ENCODE data around the gene ZSWIM5. TPM values are rescaled to one million over a fixed set of nuclear protein-coding genes. Genes with fewer than 3 reads are reported as not detected.
"Not testable (repeated sequence)": the region's sequence is repeated elsewhere in the genome, so short reads cannot be mapped to it uniquely, and the experiment has no call there.

ZSWIM5 gene
- total RNA-seq, 2 donors from 2014 or later = 8.8 to 12.3 TPM

GRCh38 chr1:45246760-45247159 lies 40.4 kb upstream of the ZSWIM5 start:
- no peak overlapping the region for H3K4me3 Mint-ChIP-seq
- 88 to 94% methylated on average over 2 of the region's 2 CpGs for WGBS, 2 experiments (ENCODE audit: insufficient coverage in 1 of 2, insufficient read length in 1 of 2)
- no peaks in the 10 kb centered on the region for H3K4me1 Mint-ChIP-seq
- no peak for TF ChIP-seq CTCF (conservative IDR thresholded peaks at IDR 0.05)
- Histone ChIP-seq H3K4me3 (ENCODE audit: low read length) (no peak overlapping the region), H3K9me3 (ENCODE audit: control insufficient read depth, low read length) (peaks cover 20% of the 10 kb centered on the region), H3K9ac (ENCODE audit: extremely low read depth, low read length, poor library complexity, severe bottlenecking) (no peak overlapping the region), H3K27ac (ENCODE audit: low read depth, low read length) (no peak overlapping the region), H3K36me3 (ENCODE audit: control insufficient read depth, insufficient read depth, low read length) (no peaks in the 10 kb centered on the region), H3K4me1 (ENCODE audit: control insufficient read depth, insufficient read depth, low read length) (no peaks in the 10 kb centered on the region), H3K27me3 (ENCODE audit: control insufficient read depth, insufficient read depth, low read length, poor library complexity, severe bottlenecking) (no peaks in the 10 kb centered on the region)
- H3K27me3 Mint-ChIP-seq (ENCODE audit: insufficient read depth) = peaks cover 7% of the 10 kb centered on the region
- H3K36me3 Mint-ChIP-seq (ENCODE audit: low read depth) = peaks cover 1% of the 10 kb centered on the region
- no peak overlapping the region for H3K27ac Mint-ChIP-seq
- H3K9me3 Mint-ChIP-seq = peaks cover 44% of the 10 kb centered on the region
- no peak for DNase-seq

GRCh38 chr1:45246359-45246758 lies 40.0 kb upstream of the ZSWIM5 start:
- not testable (repeated sequence) for H3K4me1 Mint-ChIP-seq; H3K36me3 ChIP-seq (ENCODE audit: control insufficient read depth, insufficient read depth, low read length); H3K4me3 Mint-ChIP-seq; H3K9ac ChIP-seq (ENCODE audit: extremely low read depth, low read length, poor library complexity, severe bottlenecking); DNase-seq; H3K27me3 Mint-ChIP-seq (ENCODE audit: insufficient read depth); H3K27ac Mint-ChIP-seq; H3K4me1 ChIP-seq (ENCODE audit: control insufficient read depth, insufficient read depth, low read length); H3K4me3 ChIP-seq (ENCODE audit: low read length); H3K27me3 ChIP-seq (ENCODE audit: control insufficient read depth, insufficient read depth, low read length, poor library complexity, severe bottlenecking); H3K36me3 Mint-ChIP-seq (ENCODE audit: low read depth); H3K27ac ChIP-seq (ENCODE audit: low read depth, low read length)
- 84 to 86% methylated on average over 3 of the region's 3 CpGs for WGBS, 2 experiments (ENCODE audit: insufficient coverage in 1 of 2, insufficient read length in 1 of 2)
- H3K9me3 ChIP-seq (ENCODE audit: control insufficient read depth, low read length) = peaks cover 24% of the 10 kb centered on the region
- H3K9me3 Mint-ChIP-seq = peaks cover 48% of the 10 kb centered on the region

GRCh38 chr1:45244660-45245059 lies 38.3 kb upstream of the ZSWIM5 start:
- H3K4me1 Mint-ChIP-seq = no peaks in the 10 kb centered on the region
- TF ChIP-seq CTCF (conservative IDR thresholded peaks at IDR 0.05) = no peak
- H3K27ac Mint-ChIP-seq = no peak overlapping the region
- Histone ChIP-seq H3K9me3 (ENCODE audit: control insufficient read depth, low read length) (peaks cover 38% of the 10 kb centered on the region), H3K9ac (ENCODE audit: extremely low read depth, low read length, poor library complexity, severe bottlenecking) (no peak overlapping the region), H3K4me1 (ENCODE audit: control insufficient read depth, insufficient read depth, low read length) (no peaks in the 10 kb centered on the region), H3K27me3 (ENCODE audit: control insufficient read depth, insufficient read depth, low read length, poor library complexity, severe bottlenecking) (no peaks in the 10 kb centered on the region), H3K4me3 (ENCODE audit: low read length) (no peak overlapping the region), H3K27ac (ENCODE audit: low read depth, low read length) (no peak overlapping the region), H3K36me3 (ENCODE audit: control insufficient read depth, insufficient read depth, low read length) (no peaks in the 10 kb centered on the region)
- no peak overlapping the region for H3K4me3 Mint-ChIP-seq
- H3K9me3 Mint-ChIP-seq = peaks cover 63% of the 10 kb centered on the region
- DNase-seq = no peak
- peaks cover 2% of the 10 kb centered on the region for H3K36me3 Mint-ChIP-seq (ENCODE audit: low read depth)
- no peaks in the 10 kb centered on the region for H3K27me3 Mint-ChIP-seq (ENCODE audit: insufficient read depth)

All from endodermal cell (in vitro differentiated cells).